Measurements from ENCODE around the gene MAT1A.
"Not testable (repeated sequence)": the region's sequence is repeated elsewhere in the genome, so short reads cannot be mapped to it uniquely, and the experiment has no call there.

Gene MAT1A

GRCh38 chr10:80223031-80223419 is 66.4 kb downstream of the MAT1A start:
- DNase-seq (ENCODE audit: low spot score): not testable (repeated sequence)

All from hepatic stellate cell (primary cell).